ENCODE measurements around the gene SIGMAR1.
"Not testable (repeated sequence)": the region's sequence is repeated elsewhere in the genome, so short reads cannot be mapped to it uniquely, and the experiment has no call there.

SIGMAR1 gene

GRCh38 chr9:34654323-34655051, 16.9 kb upstream of the SIGMAR1 start:
- no peak for DNase-seq

DNA sequence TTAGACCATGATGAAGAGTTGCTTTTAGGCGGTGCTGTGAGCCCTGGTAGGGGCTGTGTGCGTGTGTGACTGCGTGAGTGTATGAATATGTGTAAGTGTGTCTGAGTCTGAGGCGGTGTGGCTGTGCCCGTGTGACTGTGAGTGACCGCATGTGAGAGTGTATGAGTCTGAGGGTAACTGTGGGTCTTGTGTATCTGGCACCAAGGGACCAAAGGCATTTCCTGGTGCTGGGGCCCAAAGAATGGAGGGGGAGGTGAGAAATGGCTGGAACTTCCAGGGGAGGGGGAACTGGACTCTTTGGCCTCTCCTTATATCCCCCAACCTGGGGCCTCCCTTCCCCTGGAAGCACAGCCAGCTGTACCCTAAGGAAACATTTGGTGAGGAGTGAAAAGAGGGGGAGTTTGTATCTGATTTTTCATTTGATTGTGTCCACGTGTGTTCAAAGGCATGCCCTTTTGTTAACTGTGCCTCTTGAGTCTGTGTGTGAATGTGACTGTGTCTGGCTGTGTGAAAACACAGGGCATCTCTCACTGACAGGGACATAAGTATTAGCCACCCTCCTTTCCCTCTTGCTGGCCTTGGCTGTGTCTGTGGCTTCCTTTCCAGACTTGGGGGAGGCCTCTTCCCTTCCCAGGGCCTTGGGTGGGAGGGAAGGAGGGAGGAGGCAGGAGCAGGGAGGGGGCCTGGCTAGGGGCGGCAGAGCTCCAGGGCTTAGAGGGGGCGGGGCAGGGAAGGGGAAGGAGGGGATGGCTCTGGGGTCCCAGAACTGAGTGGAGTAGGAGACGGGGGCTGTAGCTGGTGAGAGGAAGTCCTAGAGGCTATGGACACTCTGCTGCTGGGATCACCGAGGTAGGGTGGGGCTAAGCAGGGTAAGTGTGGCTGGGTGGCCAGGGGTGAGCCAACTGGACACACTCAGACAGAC, 15.8 kb upstream of the SIGMAR1 start:
- no peak for DNase-seq

DNA sequence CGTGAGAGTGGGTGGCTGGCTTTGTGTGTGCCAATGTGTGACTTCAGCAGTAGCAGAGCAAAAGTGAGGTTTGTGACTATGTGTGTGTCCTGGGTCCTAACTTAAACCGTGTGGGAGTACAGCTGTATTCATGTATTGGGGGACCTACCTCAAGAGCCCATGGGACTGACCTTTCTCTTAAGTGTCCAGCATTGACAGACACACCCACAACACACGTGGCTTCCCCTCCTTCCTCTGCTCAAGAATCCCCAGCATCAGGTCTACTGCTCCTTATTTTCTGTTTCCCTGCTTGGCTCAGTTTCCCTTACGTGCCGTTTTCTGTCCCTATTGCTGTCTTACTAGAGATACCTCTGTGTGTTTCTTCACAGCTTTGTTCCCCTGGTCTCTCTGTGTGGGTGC, 15.0 kb upstream of the SIGMAR1 start:
- DNase-seq = no peak

GRCh38 chr9:34651876-34652601, 14.5 kb upstream of the SIGMAR1 start, which contains the start of gene IL11RA:
Gene IL11RA (plus strand): TSS chr9:34652185. CDS start chr9:34655218, 3,033 bp downstream.
- DNase-seq = peak; percentile 71

- no peak for DNase-seq
Observed at GRCh38 chr9:34651321-34651720, 13.7 kb upstream of the SIGMAR1 start.

DNA sequence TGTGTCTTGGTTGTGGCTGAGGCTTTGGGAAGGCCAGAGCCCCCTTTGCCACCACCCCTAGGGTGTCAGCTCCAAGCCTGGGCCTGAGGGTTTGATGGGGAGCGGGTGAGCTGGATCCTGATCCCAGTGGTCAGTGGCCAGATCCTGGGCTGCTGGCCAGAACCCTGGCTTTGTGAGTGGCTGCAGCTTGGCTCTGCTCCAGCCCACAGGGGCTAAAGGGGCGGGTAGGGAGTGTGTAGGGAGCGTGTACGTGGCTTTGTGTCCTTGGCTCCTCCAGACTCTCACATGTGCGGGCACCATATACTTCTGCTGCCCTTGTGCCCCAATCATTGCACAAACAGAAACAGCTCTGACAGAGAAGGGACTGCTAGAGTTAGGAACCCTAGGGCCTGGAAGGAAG, 13.2 kb upstream of the SIGMAR1 start:
- DNase-seq = no peak

GRCh38 chr9:34648673-34649072, 11.1 kb upstream of the SIGMAR1 start:
- no peak for DNase-seq

DNA sequence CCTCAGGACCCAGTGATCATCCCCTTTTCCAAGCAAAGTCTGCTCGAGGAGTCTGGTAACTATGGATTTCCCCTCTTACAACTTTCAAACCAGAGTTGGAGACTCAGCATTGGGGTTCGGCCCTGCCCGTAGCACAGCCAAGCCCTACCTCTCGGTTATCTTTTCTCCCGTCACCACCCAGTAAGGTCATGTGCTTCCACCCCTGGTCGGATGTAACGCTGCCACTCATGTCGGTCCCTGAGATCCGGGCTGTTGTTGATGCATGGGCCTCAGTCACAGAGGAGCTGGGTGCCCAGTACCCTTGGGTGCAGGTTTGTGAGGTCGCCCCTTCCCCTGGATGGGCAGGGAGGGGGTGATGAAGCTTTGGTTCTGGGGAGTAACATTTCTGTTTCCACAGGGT, 10.1 kb upstream of the SIGMAR1 start:
- DNase-seq = peak; percentile 19

GRCh38 chr9:34647084-34647403, 9.5 kb upstream of the SIGMAR1 start:
- DNase-seq = no peak

DNA sequence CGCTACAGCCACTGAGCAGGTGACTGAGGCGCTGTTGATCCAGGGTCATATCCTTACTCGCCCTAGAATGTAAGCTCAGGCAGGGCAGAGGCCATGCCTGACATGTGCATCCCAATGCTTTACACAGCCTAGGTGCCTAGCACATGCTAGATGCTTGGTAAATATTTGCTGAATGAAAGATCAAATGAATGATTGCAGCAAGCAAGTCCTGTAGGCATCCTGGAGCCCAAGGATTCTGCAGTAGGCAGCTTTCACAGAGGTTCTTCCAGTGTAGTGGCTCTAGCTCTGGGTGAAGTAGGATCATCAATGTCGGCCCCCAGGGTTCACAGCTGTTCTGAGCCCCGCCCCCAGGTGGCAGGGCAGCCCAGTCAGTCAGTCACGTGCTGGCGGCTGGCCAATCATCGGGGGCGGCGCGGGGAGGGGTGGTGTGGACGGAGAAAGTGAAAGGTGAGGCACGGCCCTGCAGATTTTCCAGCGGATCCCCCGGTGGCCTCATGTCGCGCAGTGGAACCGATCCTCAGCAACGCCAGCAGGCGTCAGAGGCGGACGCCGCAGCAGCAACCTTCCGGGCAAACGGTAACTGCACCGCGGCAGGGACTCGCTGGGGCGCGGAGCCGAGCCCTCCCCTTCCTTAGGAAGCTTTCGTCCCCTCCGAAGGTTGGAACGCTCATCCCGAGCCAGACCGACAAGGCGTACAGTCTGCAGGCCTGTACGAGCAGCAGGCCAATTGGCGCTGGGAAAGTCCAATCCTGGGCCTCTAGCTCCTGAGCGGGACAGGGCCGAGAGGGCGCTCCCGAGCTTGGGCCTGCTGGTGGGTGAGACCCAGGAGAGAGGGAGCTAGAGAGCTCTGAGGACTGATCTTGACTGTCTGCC, 8.9 kb upstream of the SIGMAR1 start, which contains the start of gene GALT:
TSS of gene GALT (plus strand) at position 465 of the 873 bp plus-strand sequence. CDS start at position 495, 30 bp downstream.
- DNase-seq = peak; percentile 96

- no peak for DNase-seq
Observed at GRCh38 chr9:34644766-34645314, 7.3 kb upstream of the SIGMAR1 start.

DNA sequence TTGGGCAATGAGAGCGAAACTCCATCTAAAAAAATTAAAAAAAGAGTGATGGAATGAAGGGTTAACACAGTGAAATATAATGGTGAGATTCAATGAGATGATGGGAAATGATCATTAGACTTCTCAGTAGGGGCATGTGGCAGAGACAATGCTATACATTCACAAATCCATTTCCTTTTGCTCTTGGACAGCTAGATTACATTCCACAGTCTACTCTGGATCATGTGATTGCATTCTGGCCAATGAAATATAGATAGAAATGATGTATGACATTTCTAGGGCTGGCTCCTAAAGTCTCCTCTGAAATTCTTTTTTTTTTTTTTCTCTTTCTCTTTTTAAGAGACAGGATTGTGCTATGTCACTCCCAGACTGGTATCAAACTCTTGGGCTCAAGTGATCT, 5.1 kb upstream of the SIGMAR1 start:
- no peak for DNase-seq

DNA sequence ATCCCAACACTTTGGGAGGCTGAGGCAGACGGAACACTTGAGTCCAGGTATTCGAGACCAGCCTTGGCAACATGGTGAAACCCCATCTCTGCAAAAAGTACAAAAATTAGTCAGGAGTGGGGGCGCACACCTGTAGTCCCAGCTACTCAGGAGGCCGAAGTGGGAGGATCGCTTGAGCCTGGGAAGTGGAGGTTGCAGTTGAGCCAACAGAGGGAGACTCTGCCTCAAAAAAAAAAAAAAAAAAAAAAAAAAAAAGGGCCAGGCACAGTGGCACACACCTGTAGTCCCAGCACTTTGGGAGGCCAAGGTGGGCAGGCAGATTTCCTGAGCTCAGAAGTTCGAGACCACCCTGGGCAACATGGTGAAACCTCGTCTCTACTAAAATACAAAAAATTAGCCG, 1.7 kb upstream of the SIGMAR1 start:
- not testable (repeated sequence) for DNase-seq

- no peak for DNase-seq
Observed at GRCh38 chr9:34638138-34638445, 505 bp upstream of the SIGMAR1 start.

DNA sequence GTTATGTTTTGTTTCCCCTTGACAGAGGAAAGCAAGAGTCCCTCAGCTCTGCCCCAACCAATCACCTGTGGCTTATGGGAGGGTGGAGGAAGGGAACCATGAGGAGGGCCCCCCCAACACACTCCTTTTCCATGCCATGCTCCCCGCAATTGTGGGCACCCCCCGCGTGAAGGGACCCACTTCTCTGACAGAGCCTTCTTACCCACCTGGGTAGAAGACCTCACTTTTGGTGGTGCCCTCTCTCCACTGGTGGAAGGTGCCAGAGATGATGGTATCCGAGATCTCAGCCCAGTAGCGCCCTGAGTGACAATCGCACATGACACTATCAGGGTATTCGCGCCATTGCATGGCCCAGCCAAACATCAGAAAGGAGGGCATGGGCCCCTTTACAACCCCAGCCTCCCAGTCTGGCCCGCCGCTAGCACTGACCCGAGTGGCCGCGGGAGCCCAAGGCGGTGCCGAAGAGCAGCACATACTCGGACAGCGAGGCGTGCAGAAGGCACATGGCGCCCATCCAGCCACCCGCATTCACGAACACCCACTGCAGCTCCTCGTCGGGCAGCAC, 714 bp downstream of the SIGMAR1 start:
- DNase-seq = no peak

GRCh38 chr9:34635556-34635955, 2.0 kb downstream of the SIGMAR1 start:
- no peak for DNase-seq

GRCh38 chr9:34634551-34635248, 2.9 kb downstream of the SIGMAR1 start:
- DNase-seq = no peak

- DNase-seq = peak; percentile 77
Observed at GRCh38 chr9:34633851-34634550, 3.6 kb downstream of the SIGMAR1 start.

- DNase-seq = no peak
Observed at GRCh38 chr9:34633166-34633565, 4.4 kb downstream of the SIGMAR1 start.

DNA sequence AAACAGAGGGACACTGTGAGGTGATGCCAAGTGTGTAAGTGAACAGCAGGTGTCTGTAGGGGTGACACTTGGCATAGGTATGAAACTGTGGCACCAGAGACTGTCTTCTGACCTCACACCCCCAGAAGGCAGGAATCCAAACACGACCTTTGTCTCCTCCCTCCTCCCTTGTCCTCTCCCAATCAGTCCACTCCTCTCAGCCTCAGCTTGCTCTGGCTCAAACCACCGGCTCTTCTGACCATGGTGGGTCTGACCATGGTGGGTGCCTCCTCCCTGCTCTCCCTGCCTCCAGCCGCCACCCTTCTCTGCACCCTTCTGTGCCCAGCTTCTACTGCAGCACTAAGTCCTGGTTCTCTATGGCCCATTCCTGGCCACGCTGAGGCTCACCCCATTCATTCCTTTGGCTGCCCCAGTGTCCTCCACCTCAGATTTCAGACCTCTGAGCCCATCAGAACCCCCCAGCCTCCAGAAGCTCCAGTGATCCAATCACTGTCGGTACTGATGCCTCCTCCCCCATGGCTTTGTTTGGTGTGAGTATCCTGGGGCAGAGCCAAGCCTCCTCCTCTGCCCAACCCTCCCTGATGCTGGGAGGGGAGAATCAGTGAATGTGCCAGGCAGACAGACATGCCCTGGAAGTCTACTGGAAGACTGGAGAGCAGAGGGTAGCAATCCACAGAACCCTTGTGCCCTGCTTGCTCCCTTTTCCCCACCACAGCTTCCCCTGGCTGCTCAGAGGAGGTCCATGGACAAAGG, 7.0 kb downstream of the SIGMAR1 start:
- DNase-seq = no peak

All from CD4-positive, alpha-beta T cell treated with Interleukin-4 for 4 hours (primary cell).